DOHH2 (cell line): Measurements from ENCODE around the gene THOC7.

ENCODE experiments used
- H3F3A ChIP-seq: fragments of 200-600 bp; sonication (generic), shearing (Covaris generic); 2 replicates; pipeline ENCODE4 v1.6.0; 2016; ENCODE audit warnings: antibody characterized with exemption, mild to moderate bottlenecking; ENCODE audit not compliant: control insufficient read depth, insufficient read depth
- H3K27ac ChIP-seq: fragments of 200-600 bp; sonication (generic); 2 replicates; pipeline ENCODE4 v1.5.1; 2014; ENCODE audit warnings: low read depth, mild to moderate bottlenecking, low read length, moderate library complexity
- H3K27me3 ChIP-seq: fragments of 200-600 bp; sonication (generic); 2 replicates; pipeline ENCODE4 v1.6.1; 2014; ENCODE audit warnings: mild to moderate bottlenecking, low read length, mixed read lengths; ENCODE audit not compliant: control insufficient read depth
- H3K36me3 ChIP-seq: fragments of 200-600 bp; sonication (generic); 2 replicates; pipeline ENCODE4 v1.6.1; 2014; ENCODE audit warnings: mild to moderate bottlenecking, low read length, moderate library complexity, mixed read lengths; ENCODE audit not compliant: control insufficient read depth
- H3K4me1 ChIP-seq: fragments of 200-600 bp; sonication (generic); 2 replicates; pipeline ENCODE4 v1.6.1; 2014; ENCODE audit warnings: mild to moderate bottlenecking, low read length, mixed read lengths; ENCODE audit not compliant: control insufficient read depth
- H3K4me2 ChIP-seq: fragments of 200-600 bp; sonication (generic); 2 replicates; pipeline ENCODE4 v1.6.0; 2014; ENCODE audit warnings: mild to moderate bottlenecking, low read length, moderate library complexity
- H3K4me3 ChIP-seq: fragments of 200-600 bp; sonication (generic); 2 replicates; pipeline ENCODE4 v1.5.1; 2014; ENCODE audit warnings: mild to moderate bottlenecking, low read length, mixed read lengths
- H3K79me2 ChIP-seq: fragments of 200-600 bp; sonication (generic); 2 replicates; pipeline ENCODE4 v1.6.1; 2014; ENCODE audit warnings: mild to moderate bottlenecking, low read length, mixed read lengths; ENCODE audit not compliant: control insufficient read depth
- H3K9me2 ChIP-seq: fragments of 200-600 bp; sonication (generic); replicated peaks from 2 replicates; pipeline ENCODE4 v1.6.1; 2014; ENCODE audit warnings: mild to moderate bottlenecking, low read length, mixed read lengths; ENCODE audit not compliant: control insufficient read depth
- H3K9me3 ChIP-seq: fragments of 200-600 bp; sonication (generic); 2 replicates; pipeline ENCODE4 v1.6.1; 2014; ENCODE audit warnings: antibody characterized with exemption, low read length, mixed read lengths; ENCODE audit not compliant: control insufficient read depth, insufficient read depth
- H4K20me1 ChIP-seq: fragments of 200-600 bp; sonication (generic); 2 replicates; pipeline ENCODE4 v1.6.0; 2014; ENCODE audit warnings: low read depth, mild to moderate bottlenecking, antibody characterized with exemption, low read length, moderate library complexity; ENCODE audit not compliant: control insufficient read depth, insufficient read depth
- EZH2phosphoT487 ChIP-seq: fragments of 200-600 bp; sonication (generic); IDR thresholded peaks from 2 replicates; pipeline ENCODE4 v1.6.1; 2017; ENCODE audit warnings: borderline replicate concordance, mild to moderate bottlenecking, antibody characterized with exemption, low read length, moderate library complexity, mixed read lengths
- TF ChIP-seq, protein P1 (sequence below): fragments of 200-600 bp; sonication (generic); IDR thresholded peaks from one replicate; pipeline ENCODE4 v1.5.1; 2014; ENCODE audit warnings: antibody characterized with exemption, mild to moderate bottlenecking, low read depth, low read length; ENCODE audit not compliant: poor library complexity, severe bottlenecking

THOC7 gene

DNA sequence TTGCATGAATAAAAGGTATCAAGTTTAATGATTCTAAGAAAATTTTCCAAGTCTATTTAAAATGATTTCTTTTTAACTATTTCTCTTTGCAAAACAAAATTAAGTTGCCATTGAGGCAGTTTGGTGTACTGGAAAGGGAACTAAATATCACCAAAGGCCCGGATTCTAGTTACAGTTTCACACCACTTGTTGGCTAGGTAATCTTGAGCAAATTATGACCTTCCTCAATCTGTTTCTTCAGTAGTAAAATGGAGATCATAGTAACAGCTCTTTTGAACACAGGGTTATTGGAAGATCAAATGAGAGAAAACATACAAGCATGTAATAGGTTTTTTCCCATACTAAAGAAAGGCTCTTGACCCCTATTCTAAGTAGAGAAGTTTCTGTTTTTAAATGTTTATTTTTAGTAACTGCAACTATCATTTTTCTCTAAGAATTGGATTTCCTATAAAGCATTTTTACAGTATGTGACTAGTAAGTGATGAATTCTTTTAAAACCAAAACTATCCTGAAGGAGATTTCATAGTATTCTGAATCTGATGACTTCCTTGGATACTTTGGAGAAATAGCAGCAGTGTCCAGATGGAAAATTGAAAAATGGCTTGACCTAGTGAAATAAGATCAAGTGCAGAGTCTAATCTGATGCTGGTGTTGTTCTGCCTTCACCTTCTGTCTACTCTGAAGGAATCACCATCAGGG, 32.9 kb upstream of the THOC7 start:
- no peaks in the 10 kb centered on the region for H3F3A ChIP-seq
- H3K4me2 ChIP-seq = no peak overlapping the region
- peaks cover 40% of the 10 kb centered on the region for H3K36me3 ChIP-seq
- no peaks in the 10 kb centered on the region for H3K9me3 ChIP-seq
- TF ChIP-seq, protein P1, sequence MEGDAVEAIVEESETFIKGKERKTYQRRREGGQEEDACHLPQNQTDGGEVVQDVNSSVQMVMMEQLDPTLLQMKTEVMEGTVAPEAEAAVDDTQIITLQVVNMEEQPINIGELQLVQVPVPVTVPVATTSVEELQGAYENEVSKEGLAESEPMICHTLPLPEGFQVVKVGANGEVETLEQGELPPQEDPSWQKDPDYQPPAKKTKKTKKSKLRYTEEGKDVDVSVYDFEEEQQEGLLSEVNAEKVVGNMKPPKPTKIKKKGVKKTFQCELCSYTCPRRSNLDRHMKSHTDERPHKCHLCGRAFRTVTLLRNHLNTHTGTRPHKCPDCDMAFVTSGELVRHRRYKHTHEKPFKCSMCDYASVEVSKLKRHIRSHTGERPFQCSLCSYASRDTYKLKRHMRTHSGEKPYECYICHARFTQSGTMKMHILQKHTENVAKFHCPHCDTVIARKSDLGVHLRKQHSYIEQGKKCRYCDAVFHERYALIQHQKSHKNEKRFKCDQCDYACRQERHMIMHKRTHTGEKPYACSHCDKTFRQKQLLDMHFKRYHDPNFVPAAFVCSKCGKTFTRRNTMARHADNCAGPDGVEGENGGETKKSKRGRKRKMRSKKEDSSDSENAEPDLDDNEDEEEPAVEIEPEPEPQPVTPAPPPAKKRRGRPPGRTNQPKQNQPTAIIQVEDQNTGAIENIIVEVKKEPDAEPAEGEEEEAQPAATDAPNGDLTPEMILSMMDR = no peak
- no peak for TF ChIP-seq EZH2phosphoT487
- H3K27ac ChIP-seq = no peak overlapping the region
- H3K9me2 ChIP-seq = no peaks in the 10 kb centered on the region
- H4K20me1 ChIP-seq = no peaks in the 10 kb centered on the region
- H3K4me1 ChIP-seq = peaks cover 21% of the 10 kb centered on the region
- H3K4me3 ChIP-seq = no peak overlapping the region
- H3K27me3 ChIP-seq = no peaks in the 10 kb centered on the region
- H3K79me2 ChIP-seq = peaks cover 65% of the 10 kb centered on the region

DNA sequence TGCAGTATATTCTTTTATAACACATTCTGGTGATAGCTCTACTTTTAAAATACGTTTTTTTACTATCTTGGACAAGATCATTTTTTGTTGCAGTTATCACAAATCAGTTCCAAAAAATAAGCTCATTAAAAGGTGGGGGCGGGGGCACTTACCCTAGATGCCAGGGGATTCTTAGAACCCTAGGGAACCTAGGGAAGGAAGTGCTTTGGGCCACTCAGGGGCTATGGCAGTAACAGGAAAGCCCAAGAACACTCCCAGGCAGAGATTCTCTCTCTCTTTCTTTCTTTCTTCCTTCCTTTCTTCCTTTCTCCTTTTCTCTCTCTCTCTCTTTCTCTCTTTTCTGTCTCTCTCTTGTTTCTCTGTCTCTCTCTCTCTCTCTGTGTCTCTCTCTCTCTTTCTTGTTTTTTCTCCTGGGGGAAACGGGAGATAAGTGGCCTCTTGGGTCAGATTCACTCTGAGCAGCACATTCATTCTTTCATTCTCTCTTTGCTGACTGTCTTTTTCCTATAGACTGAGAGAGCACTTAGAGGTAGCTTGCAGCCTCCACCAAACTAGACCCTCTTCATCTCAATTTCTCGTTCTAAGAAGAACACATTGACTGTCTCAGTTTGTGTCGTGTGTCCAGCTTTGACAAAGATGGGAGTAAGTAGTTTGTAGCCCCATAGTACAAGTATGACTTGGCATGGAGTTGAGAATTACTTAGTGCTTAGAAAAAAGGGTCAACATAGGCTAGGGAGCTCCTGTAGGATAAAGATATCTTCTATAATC, 32.0 kb upstream of the THOC7 start:
- TF ChIP-seq, protein P1 = no peak
- TF ChIP-seq EZH2phosphoT487 = no peak
- Histone ChIP-seq H4K20me1 (no peaks in the 10 kb centered on the region), H3K9me2 (no peaks in the 10 kb centered on the region)

DNA sequence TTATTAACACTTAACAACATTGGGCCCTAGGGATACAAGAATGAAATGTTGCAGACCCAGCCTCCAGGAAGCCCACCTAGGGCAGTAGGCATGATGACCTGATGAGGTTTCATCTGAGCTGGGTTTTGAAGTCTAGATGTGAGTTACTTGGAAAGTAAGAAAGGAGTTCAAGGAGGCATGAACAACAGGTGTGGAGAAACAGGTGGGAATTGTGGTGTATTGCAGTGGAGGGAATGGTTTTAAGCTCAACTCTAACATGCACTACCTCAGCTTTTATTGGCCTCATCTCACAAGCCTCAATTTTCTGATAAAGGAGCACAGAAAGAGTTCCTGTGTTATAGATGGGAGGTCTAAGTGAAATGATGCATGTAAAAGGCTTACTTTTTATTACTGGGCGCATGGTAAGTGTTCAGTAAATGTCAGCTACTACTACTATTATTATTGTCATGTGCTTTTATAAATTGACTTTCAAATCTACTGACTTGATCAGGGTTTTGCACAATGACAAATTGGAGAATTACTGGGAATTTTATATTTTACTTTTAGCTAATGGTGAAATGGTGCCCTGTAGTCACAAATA, 29.3 kb upstream of the THOC7 start:
- H3K36me3 ChIP-seq = peaks cover 18% of the 10 kb centered on the region
- no peaks in the 10 kb centered on the region for H3K9me3 ChIP-seq
- H3K9me2 ChIP-seq = no peaks in the 10 kb centered on the region
- no peak overlapping the region for H3K27ac ChIP-seq
- no peak overlapping the region for H3K4me3 ChIP-seq
- no peak for TF ChIP-seq EZH2phosphoT487
- TF ChIP-seq, protein P1 = no peak
- no peaks in the 10 kb centered on the region for H4K20me1 ChIP-seq
- no peaks in the 10 kb centered on the region for H3F3A ChIP-seq
- peaks cover 75% of the 10 kb centered on the region for H3K79me2 ChIP-seq
- H3K4me2 ChIP-seq = no peak overlapping the region
- H3K27me3 ChIP-seq = no peaks in the 10 kb centered on the region
- peaks cover 11% of the 10 kb centered on the region; the same call in 1 of the 2 replicates for H3K4me1 ChIP-seq

More for the DNA sequence above, 32.0 kb upstream of the THOC7 start:
- Histone ChIP-seq H3K9me3 (no peaks in the 10 kb centered on the region), H3K79me2 (peaks cover 63% of the 10 kb centered on the region), H3K4me2 (no peak overlapping the region), H3K36me3 (peaks cover 32% of the 10 kb centered on the region), H3F3A (no peaks in the 10 kb centered on the region), H3K4me1 (peaks cover 21% of the 10 kb centered on the region), H3K27ac (no peak overlapping the region), H3K4me3 (no peak overlapping the region), H3K27me3 (no peaks in the 10 kb centered on the region)
